ENCODE measurements around the gene PLEKHM3. TPM values are rescaled to one million over a fixed set of nuclear protein-coding genes. Genes with fewer than 3 reads are reported as not detected.

PLEKHM3 gene
- total RNA-seq, 4 donors from 2014 or later: 22.0 to 29.1 (median 25.0) TPM

DNA sequence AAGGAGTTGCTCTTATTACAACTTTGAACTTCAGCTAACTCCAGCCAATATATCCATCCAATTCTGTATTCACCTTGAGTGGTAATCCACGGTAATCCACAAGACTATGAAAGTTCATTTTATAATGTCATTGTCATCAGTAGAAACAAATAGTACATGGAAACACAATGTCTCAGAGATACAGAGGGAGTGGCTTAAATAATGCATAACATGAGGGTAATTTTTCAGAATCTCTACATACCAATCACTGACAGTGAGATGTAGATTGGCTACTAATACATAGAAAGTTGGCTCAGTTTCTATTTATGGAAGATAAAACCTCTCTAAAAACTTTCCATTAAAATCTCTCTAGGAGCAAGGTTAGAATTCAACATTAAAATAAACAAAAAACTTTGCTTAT, 93.2 kb downstream of the PLEKHM3 start:
- TF ChIP-seq EP300 (IDR thresholded peaks at IDR 0.05) (no peak), POLR2A (IDR thresholded peaks at IDR 0.05) (no peak)
- TF ChIP-seq, protein P1, sequence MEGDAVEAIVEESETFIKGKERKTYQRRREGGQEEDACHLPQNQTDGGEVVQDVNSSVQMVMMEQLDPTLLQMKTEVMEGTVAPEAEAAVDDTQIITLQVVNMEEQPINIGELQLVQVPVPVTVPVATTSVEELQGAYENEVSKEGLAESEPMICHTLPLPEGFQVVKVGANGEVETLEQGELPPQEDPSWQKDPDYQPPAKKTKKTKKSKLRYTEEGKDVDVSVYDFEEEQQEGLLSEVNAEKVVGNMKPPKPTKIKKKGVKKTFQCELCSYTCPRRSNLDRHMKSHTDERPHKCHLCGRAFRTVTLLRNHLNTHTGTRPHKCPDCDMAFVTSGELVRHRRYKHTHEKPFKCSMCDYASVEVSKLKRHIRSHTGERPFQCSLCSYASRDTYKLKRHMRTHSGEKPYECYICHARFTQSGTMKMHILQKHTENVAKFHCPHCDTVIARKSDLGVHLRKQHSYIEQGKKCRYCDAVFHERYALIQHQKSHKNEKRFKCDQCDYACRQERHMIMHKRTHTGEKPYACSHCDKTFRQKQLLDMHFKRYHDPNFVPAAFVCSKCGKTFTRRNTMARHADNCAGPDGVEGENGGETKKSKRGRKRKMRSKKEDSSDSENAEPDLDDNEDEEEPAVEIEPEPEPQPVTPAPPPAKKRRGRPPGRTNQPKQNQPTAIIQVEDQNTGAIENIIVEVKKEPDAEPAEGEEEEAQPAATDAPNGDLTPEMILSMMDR (IDR thresholded peaks at IDR 0.05): no peak
- Histone ChIP-seq H3K27ac (no peak overlapping the region), H3K27me3 (no peaks in the 10 kb centered on the region), H3K4me1 (peaks cover 0 to 12% (median 0%) of the 10 kb centered on the region in 4 donors), H3K36me3 (peaks cover 0 to 16% (median 0%) of the 10 kb centered on the region in 3 donors), H3K9me3 (no peaks in the 10 kb centered on the region), H3K4me3 (no peak overlapping the region)
- DNase-seq (ENCODE audit: low spot score in 2 of 2): no peak
- 85 to 93% methylated on average over 1 of the region's 1 CpG for WGBS, 2 donors

DNA sequence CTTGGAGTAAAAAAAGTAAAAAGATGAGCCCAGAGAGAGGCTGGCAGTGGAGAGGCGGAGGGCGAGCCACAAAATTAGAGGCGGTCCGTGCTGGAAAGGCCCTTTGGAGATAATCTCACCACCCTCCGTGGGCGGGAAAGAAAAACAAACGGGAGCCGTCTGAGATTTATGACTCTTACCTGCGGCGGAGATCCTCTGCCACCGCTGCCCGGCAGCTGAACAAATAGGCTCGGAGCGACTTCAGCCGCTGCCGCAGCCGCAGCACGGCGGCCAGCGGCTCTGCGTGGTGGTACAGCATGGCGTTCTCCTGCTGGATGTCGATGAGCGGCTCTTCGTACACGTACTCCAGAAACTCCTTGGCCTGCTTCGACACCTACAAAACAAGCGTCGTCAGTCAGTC, 94.6 kb downstream of the PLEKHM3 start:
- no peak overlapping the region for H3K27ac ChIP-seq
- WGBS, 2 donors: 85 to 89% methylated on average over 29 of the region's 29 CpGs
- TF ChIP-seq, protein P1 (IDR thresholded peaks at IDR 0.05): no peak
- TF ChIP-seq EP300 (IDR thresholded peaks at IDR 0.05) (no peak), POLR2A (IDR thresholded peaks at IDR 0.05) (no peak)

DNA sequence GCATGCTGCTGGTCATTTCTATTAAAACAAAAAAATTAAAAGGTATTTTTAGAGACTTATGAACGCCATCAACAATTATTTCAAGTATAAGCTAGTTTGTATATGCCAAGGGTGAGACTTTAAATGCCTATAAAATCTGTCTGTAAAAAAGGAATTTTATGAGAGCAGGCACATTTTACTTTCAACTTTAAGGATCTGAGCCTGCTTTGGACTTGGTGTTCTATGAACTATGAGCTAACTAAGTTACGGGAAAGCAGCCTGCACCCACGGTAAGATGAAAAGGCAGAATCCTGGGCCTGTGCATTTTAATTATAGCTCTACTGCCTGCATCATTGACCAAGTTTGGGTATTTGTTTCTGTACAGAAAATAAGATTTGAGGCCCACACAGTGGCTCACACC, 95.4 kb downstream of the PLEKHM3 start:
- WGBS, 2 donors: 93 to 96% methylated on average over 3 of the region's 3 CpGs
- H3K9me3 ChIP-seq: no peaks in the 10 kb centered on the region
- no peak overlapping the region for H3K27ac ChIP-seq
- H3K4me3 ChIP-seq: no peak overlapping the region
- TF ChIP-seq, protein P1 (IDR thresholded peaks at IDR 0.05): no peak
- TF ChIP-seq EP300 (IDR thresholded peaks at IDR 0.05) (no peak), POLR2A (IDR thresholded peaks at IDR 0.05) (no peak)
- no peak for DNase-seq (ENCODE audit: low spot score in 2 of 2)
- H3K36me3 ChIP-seq: peaks cover 0 to 20% (median 0%) of the 10 kb centered on the region in 3 donors
- H3K27me3 ChIP-seq: no peaks in the 10 kb centered on the region
- peaks cover 0 to 15% (median 0%) of the 10 kb centered on the region in 4 donors for H3K4me1 ChIP-seq

More for the DNA sequence above, 94.6 kb downstream of the PLEKHM3 start:
- Histone ChIP-seq H3K36me3 (peaks cover 0 to 16% (median 0%) of the 10 kb centered on the region in 3 donors), H3K4me1 (peaks cover 0 to 17% (median 0%) of the 10 kb centered on the region in 4 donors), H3K27me3 (no peaks in the 10 kb centered on the region), H3K4me3 (no peak overlapping the region), H3K9me3 (no peaks in the 10 kb centered on the region)
- no peak for DNase-seq (ENCODE audit: low spot score in 2 of 2)

DNA sequence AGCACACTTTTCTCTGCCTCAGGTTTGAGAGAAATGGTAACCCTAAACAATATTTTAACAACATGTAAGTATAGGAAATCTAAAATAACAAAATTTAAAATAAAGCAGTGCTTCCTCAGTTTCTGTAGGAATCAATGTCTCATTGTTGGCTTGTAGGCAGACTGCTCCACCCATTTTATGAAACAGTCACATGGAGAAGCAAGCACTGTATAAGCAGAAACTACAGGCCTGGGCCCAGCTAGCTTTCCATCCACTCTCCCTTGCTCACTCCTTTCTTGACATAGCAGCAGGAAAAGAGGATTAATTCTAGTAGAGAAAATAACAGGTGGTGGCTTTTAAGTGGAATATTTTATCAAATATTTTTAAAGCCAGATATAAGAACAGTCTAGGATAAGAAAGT, 97.2 kb downstream of the PLEKHM3 start:
- no peak overlapping the region for H3K4me3 ChIP-seq
- H3K36me3 ChIP-seq: peaks cover 0 to 29% (median 0%) of the 10 kb centered on the region in 3 donors
- H3K27ac ChIP-seq: no peak overlapping the region
- TF ChIP-seq POLR2A (IDR thresholded peaks at IDR 0.05) (no peak), EP300 (IDR thresholded peaks at IDR 0.05) (no peak)
- TF ChIP-seq, protein P1 (IDR thresholded peaks at IDR 0.05): no peak
- H3K4me1 ChIP-seq: peaks cover 0 to 5% (median 0%) of the 10 kb centered on the region in 4 donors
- no peaks in the 10 kb centered on the region for H3K9me3 ChIP-seq
- no peak for DNase-seq (ENCODE audit: low spot score in 2 of 2)
- H3K27me3 ChIP-seq: no peaks in the 10 kb centered on the region

DNA sequence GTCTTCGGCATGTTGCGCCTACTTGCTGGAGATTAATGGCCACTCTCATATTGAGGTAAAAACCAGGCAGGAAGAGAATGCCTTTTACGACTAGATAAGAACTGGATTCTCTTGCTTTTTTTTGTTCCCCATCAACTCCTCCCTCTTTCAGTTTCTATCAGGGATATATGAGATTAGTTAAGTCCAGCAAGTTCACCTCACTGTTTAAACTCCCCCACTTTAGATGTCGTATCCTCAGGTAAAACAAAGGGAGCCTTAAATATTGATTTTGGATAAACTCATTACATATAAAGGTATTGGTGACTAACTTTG, 98.4 kb downstream of the PLEKHM3 start:
- TF ChIP-seq, protein P1 (IDR thresholded peaks at IDR 0.05): no peak
- TF ChIP-seq POLR2A (IDR thresholded peaks at IDR 0.05): no peak
- TF ChIP-seq EP300 (IDR thresholded peaks at IDR 0.05): no peak
- DNase-seq (ENCODE audit: low spot score in 2 of 2): no peak
- Histone ChIP-seq H3K9me3 (no peaks in the 10 kb centered on the region), H3K27me3 (no peaks in the 10 kb centered on the region), H3K27ac (peak overlapping the region in 1 of 4 donors; percentile 15), H3K36me3 (peaks cover 0 to 29% (median 0%) of the 10 kb centered on the region in 3 donors), H3K4me3 (no peak overlapping the region), H3K4me1 (peaks cover 0 to 5% (median 0%) of the 10 kb centered on the region in 4 donors)
- WGBS, 2 donors: 95% methylated on average over 4 of the region's 4 CpGs
